ENCODE results near the gene USP54. TPM values are rescaled to one million over a fixed set of nuclear protein-coding genes. Genes with fewer than 3 reads are reported as not detected.

The USP54 gene
- polyA plus RNA-seq, 1 of the 3 experiments (the other 2 are of a cell fraction) = 6.5 TPM

- TF ChIP-seq TCF12 (IDR thresholded peaks at IDR 0.05) (no peak), USF2 (IDR thresholded peaks at IDR 0.05; ENCODE audit: borderline replicate concordance, low read depth, low read length) (no peak)
Observed at GRCh38 chr10:73553761-73554160, 37.4 kb downstream of the USP54 start (continued).

GRCh38 chr10:73552819-73553715, 38.1 kb downstream of the USP54 start:
- Histone ChIP-seq H3K9ac (no peak overlapping the region), H3F3A (replicated peaks; ENCODE audit: insufficient read depth) (peaks cover 3% of the 10 kb centered on the region), H3K27me3 (ENCODE audit: insufficient read depth) (no peaks in the 10 kb centered on the region), H2AFZ (ENCODE audit: low read depth) (no peak overlapping the region), H3K4me2 (no peak overlapping the region), H3K36me3 (replicated peaks in 1 of 2; ENCODE audit: control insufficient read depth in 1 of 2, insufficient read depth in 2 of 2, low read length in 1 of 2) (peaks cover 0 to 3% of the 10 kb centered on the region in 2 experiments), H3K4me1 (ENCODE audit: control insufficient read depth in 1 of 2, insufficient read depth in 2 of 2, low read depth in 1 of 2, low read length in 1 of 2) (no peaks in the 10 kb centered on the region), H3K9me3 (no peaks in the 10 kb centered on the region), H3K27ac (ENCODE audit: low read depth in 2 of 2, low read length in 1 of 2) (no peak overlapping the region), H3K79me2 (ENCODE audit: insufficient read depth) (no peaks in the 10 kb centered on the region), H4K20me1 (ENCODE audit: insufficient read depth) (no peaks in the 10 kb centered on the region), H3K9me2 (no peaks in the 10 kb centered on the region), H3K4me3 (ENCODE audit: low read depth in 2 of 2, low read length in 1 of 2) (no peak overlapping the region)
- 83% methylated on average over 3 of the region's 3 CpGs for WGBS (ENCODE audit: low lambda C conversion rate)
- no peak for TF ChIP-seq MEF2A (IDR thresholded peaks at IDR 0.05; ENCODE audit: borderline replicate concordance, low read depth)
- TF ChIP-seq RAD21 (IDR thresholded peaks at IDR 0.05; ENCODE audit: low read length) = no peak
- TF ChIP-seq TAF1 (IDR thresholded peaks at IDR 0.05; ENCODE audit: borderline replicate concordance, low read depth, low read length) = no peak
- no peak for TF ChIP-seq GATA2 (CRISPR knock-in tag; IDR thresholded peaks at IDR 0.05)
- no peak for TF ChIP-seq ELF1 (IDR thresholded peaks at IDR 0.05)
- TF ChIP-seq REST (IDR thresholded peaks at IDR 0.05; ENCODE audit: low read depth, low read length) = no peak
- TF ChIP-seq ZBTB33 (IDR thresholded peaks at IDR 0.05; ENCODE audit: borderline replicate concordance, low read depth) = no peak
- no peak for TF ChIP-seq TCF12 (IDR thresholded peaks at IDR 0.05)
- no peak for TF ChIP-seq IRF3 (IDR thresholded peaks at IDR 0.05; ENCODE audit: low read depth, low read length)
- no peak for TF ChIP-seq NRF1 (IDR thresholded peaks at IDR 0.05; ENCODE audit: low read depth, low read length)
- no peak for TF ChIP-seq FOXJ3 (CRISPR knock-in tag; IDR thresholded peaks at IDR 0.05)
- TF ChIP-seq RFX5 (IDR thresholded peaks at IDR 0.05; ENCODE audit: low read length) = no peak
- TF ChIP-seq RXRA (IDR thresholded peaks at IDR 0.05; ENCODE audit: borderline replicate concordance, low read depth) = no peak
- no peak for TF ChIP-seq CHD2 (IDR thresholded peaks at IDR 0.05; ENCODE audit: low read length, partially characterized antibody)
- TF ChIP-seq TEAD4 (IDR thresholded peaks at IDR 0.05; ENCODE audit: borderline replicate concordance, insufficient read depth) = no peak
- no peak for TF ChIP-seq FOXM1 (IDR thresholded peaks at IDR 0.05; ENCODE audit: low read depth)
- TF ChIP-seq GABPA (IDR thresholded peaks at IDR 0.05; ENCODE audit: low read depth) = no peak
- no peak for TF ChIP-seq EP300 (IDR thresholded peaks at IDR 0.05; ENCODE audit: borderline replicate concordance in 1 of 2, low read depth in 1 of 2, low read length in 1 of 2)
- TF ChIP-seq SIN3A (IDR thresholded peaks at IDR 0.05; ENCODE audit: borderline replicate concordance, low read depth, low read length) = no peak
- TF ChIP-seq CTCF (IDR thresholded peaks at IDR 0.05) = no peak
- ChIA-PET CTCF (interaction anchor here (2.4 kb wide), 1 partner anchor 91 kb away, joined by 6 read pairs; no protein-coding TSS in a partner anchor), POLR2A (no interaction called here)
- no peak for DNase-seq
